GM23338 (cell line): ENCODE measurements around the gene RPL27A.

ENCODE experiments used
- CREB1 ChIP-seq: fragments of 250-450 bp; sonication (Bioruptor Pico); IDR thresholded peaks from 2 replicates; pipeline ENCODE4 v1.5.0; 2020; ENCODE audit warnings: low read depth, mild to moderate bottlenecking, moderate library complexity
- CTCF ChIP-seq, 2 experiments: fragments of 200-600 bp in 1 of 2; sonication (generic) in 1 of 2; conservative IDR thresholded peaks; 2 replicates each; pipeline versions ENCODE4 v1.5.1 to v1.6.1; 2016 to 2017; ENCODE audit warnings: antibody characterized with exemption in 2 of 2, low read depth in 2 of 2, mild to moderate bottlenecking in 2 of 2, moderate library complexity in 1 of 2
- ETS1 ChIP-seq: IDR thresholded peaks from 2 replicates; pipeline ENCODE4 v1.6.1; 2016; ENCODE audit warnings: antibody characterized with exemption
- EZH2 ChIP-seq: fragments of 200-600 bp; sonication (generic); IDR thresholded peaks from one replicate; pipeline ENCODE4 v1.8.0; 2017; ENCODE audit warnings: antibody characterized with exemption, mild to moderate bottlenecking, low read depth; ENCODE audit not compliant: unreplicated experiment
- EZH2phosphoT487 ChIP-seq: fragments of 200-600 bp; sonication (generic); IDR thresholded peaks from one replicate; pipeline ENCODE4 v1.8.1; 2018; ENCODE audit warnings: antibody characterized with exemption; ENCODE audit not compliant: unreplicated experiment
- JUNB ChIP-seq: IDR thresholded peaks from one replicate; pipeline ENCODE4 v1.6.1; 2016; ENCODE audit warnings: antibody characterized with exemption; ENCODE audit not compliant: unreplicated experiment
- POLR2AphosphoS5 ChIP-seq: IDR thresholded peaks from 2 replicates; pipeline ENCODE4 v1.6.1; 2016; ENCODE audit warnings: antibody characterized with exemption, low read depth
- REST ChIP-seq: IDR thresholded peaks from one replicate; pipeline ENCODE4 v1.6.1; 2018; ENCODE audit warnings: antibody characterized with exemption; ENCODE audit not compliant: unreplicated experiment
- STAT1 ChIP-seq: IDR thresholded peaks from one replicate; pipeline ENCODE4 v1.6.1; 2016; ENCODE audit warnings: antibody characterized with exemption; ENCODE audit not compliant: unreplicated experiment
- ZNF114 ChIP-seq: fragments of 250-450 bp; sonication (Bioruptor Pico); IDR thresholded peaks from 2 replicates; pipeline ENCODE4 v1.5.0; 2020; ENCODE audit warnings: mild to moderate bottlenecking, moderate library complexity
- ZNF331 ChIP-seq: fragments of 250-450 bp; sonication (Bioruptor Pico); IDR thresholded peaks from 2 replicates; pipeline ENCODE4 v1.5.0; 2020; ENCODE audit warnings: low read depth, mild to moderate bottlenecking, moderate library complexity
- ZNF462 ChIP-seq: fragments of 250-450 bp; sonication (Bioruptor Pico); IDR thresholded peaks from 2 replicates; pipeline ENCODE4 v1.5.0; 2020; ENCODE audit warnings: mild to moderate bottlenecking, moderate library complexity

- TF ChIP-seq CTCF (conservative IDR thresholded peaks at IDR 0.05; ENCODE audit: low read depth in 2 of 2) (no peak), EZH2 (no peak), POLR2AphosphoS5 (no peak), EZH2phosphoT487 (no peak), ETS1 (no peak), CREB1 (CRISPR knock-in tag) (no peak), ZNF114 (CRISPR knock-in tag) (no peak), ZNF462 (CRISPR knock-in tag) (no peak), STAT1 (no peak), REST (no peak), JUNB (no peak), ZNF331 (no peak)
Measured at GRCh38 chr11:8702598-8702915, 20.0 kb downstream of the RPL27A start.
